ENCODE results near the gene GPANK1. TPM values are rescaled to one million over a fixed set of nuclear protein-coding genes. Genes with fewer than 3 reads are reported as not detected.

The GPANK1 gene
- total and polyA plus RNA-seq, 9 of the 15 experiments (the other 6 are each of a cell fraction or from before 2014, with no cell fraction given): 32.2 to 111 (median 46.3) TPM

GRCh38 chr6:31663961-31664789, 622 bp downstream of the GPANK1 start (continued):
- TF ChIP-seq FOXP4 (CRISPR knock-in tag; IDR thresholded peaks at IDR 0.05; ENCODE audit: borderline replicate concordance) (no peak; the same call in 1 of the 2 replicates), PATZ1 (CRISPR knock-in tag; IDR thresholded peaks at IDR 0.05; ENCODE audit: borderline replicate concordance) (no peak), CHD4 (IDR thresholded peaks at IDR 0.05; ENCODE audit: insufficient read depth, insufficient replicate concordance, low read depth, low read length, poor library complexity, severe bottlenecking) (no peak), SREBF1 (IDR thresholded peaks at IDR 0.05; ENCODE audit: borderline replicate concordance, low read depth, low read length) (no peak), EP300 (IDR thresholded peaks at IDR 0.05; ENCODE audit: low read length) (peak; percentile 58; the same call in 1 of the 2 replicates), TAL1 (IDR thresholded peaks at IDR 0.05) (peak; percentile 32; the same call in 1 of the 2 replicates), NELFE (IDR thresholded peaks at IDR 0.05; ENCODE audit: insufficient read depth, insufficient read length) (no peak), SNIP1 (IDR thresholded peaks at IDR 0.05; ENCODE audit: low read depth) (no peak), ILK (tag; IDR thresholded peaks at IDR 0.05; ENCODE audit: borderline replicate concordance, low read depth) (no peak), ZKSCAN3 (CRISPR knock-in tag; IDR thresholded peaks at IDR 0.05) (no peak), BRD9 (IDR thresholded peaks at IDR 0.05; ENCODE audit: low read depth, partially characterized antibody) (peak; percentile 92), TEAD4 (IDR thresholded peaks at IDR 0.05; ENCODE audit: low read length) (peak; percentile 47; the same call in 1 of the 2 replicates), TEAD4 (CRISPR knock-in tag; IDR thresholded peaks at IDR 0.05; ENCODE audit: borderline replicate concordance) (no peak), ZFPM2 (CRISPR knock-in tag; IDR thresholded peaks at IDR 0.05) (0 out of 2 replicates have a peak, but pooled peaks have one; percentile 11), YY1 (IDR thresholded peaks at IDR 0.05; ENCODE audit: borderline replicate concordance in 1 of 3, control insufficient read depth in 1 of 3, extremely low read depth in 1 of 3, insufficient read depth in 3 of 3, insufficient read length in 1 of 3, insufficient replicate concordance in 2 of 3, low read depth in 1 of 3, low read length in 2 of 3) (peak in 2 of 3 experiments; percentile 9 to 56), LCOR (CRISPR knock-in tag; IDR thresholded peaks at IDR 0.05) (no peak; the same call in 1 of the 2 replicates), SETDB1 (IDR thresholded peaks at IDR 0.05; ENCODE audit: low read length) (no peak), DNMT1 (IDR thresholded peaks at IDR 0.05) (0 out of 2 replicates have a peak, but pooled peaks have one; percentile 25)
- TF ChIP-seq, protein P1, sequence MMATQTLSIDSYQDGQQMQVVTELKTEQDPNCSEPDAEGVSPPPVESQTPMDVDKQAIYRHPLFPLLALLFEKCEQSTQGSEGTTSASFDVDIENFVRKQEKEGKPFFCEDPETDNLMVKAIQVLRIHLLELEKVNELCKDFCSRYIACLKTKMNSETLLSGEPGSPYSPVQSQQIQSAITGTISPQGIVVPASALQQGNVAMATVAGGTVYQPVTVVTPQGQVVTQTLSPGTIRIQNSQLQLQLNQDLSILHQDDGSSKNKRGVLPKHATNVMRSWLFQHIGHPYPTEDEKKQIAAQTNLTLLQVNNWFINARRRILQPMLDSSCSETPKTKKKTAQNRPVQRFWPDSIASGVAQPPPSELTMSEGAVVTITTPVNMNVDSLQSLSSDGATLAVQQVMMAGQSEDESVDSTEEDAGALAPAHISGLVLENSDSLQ (IDR thresholded peaks at IDR 0.05): 0 out of 2 replicates have a peak, but pooled peaks have one; percentile 16
- TF ChIP-seq, protein P2, sequence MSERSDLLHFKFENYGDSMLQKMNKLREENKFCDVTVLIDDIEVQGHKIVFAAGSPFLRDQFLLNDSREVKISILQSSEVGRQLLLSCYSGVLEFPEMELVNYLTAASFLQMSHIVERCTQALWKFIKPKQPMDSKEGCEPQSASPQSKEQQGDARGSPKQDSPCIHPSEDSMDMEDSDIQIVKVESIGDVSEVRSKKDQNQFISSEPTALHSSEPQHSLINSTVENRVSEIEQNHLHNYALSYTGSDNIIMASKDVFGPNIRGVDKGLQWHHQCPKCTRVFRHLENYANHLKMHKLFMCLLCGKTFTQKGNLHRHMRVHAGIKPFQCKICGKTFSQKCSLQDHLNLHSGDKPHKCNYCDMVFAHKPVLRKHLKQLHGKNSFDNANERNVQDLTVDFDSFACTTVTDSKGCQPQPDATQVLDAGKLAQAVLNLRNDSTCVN (CRISPR knock-in tag; IDR thresholded peaks at IDR 0.05): 0 out of 2 replicates have a peak, but pooled peaks have one; percentile 10
